H1 (cell line): ENCODE data around the gene DIAPH2. TPM values are rescaled to one million over a fixed set of nuclear protein-coding genes. Genes with fewer than 3 reads are reported as not detected.
A peak's percentile ranks its signal among the peaks of the same experiment; 100 is the strongest.

Experiments
- RAD21 ChIP-seq, 2 experiments: IDR thresholded peaks in 1 of 2; conservative IDR thresholded peaks in 1 of 2; 2 replicates each; pipeline ENCODE4 v1.6.1; 2011; ENCODE audit warnings: low read depth in 2 of 2, low read length in 2 of 2, improper control_type of control experiment in 1 of 2, inconsistent platforms in 1 of 2, mild to moderate bottlenecking in 1 of 2, moderate library complexity in 1 of 2
- RXRA ChIP-seq: IDR thresholded peaks from 2 replicates; pipeline ENCODE4 v1.6.1; 2011; ENCODE audit warnings: low read depth, mild to moderate bottlenecking, low read length, moderate library complexity; ENCODE audit not compliant: insufficient read depth
- SAP30 ChIP-seq: fragments of 300-600 bp; sonication (generic); IDR thresholded peaks from 2 replicates; pipeline ENCODE4 v1.7.1; 2012; ENCODE audit warnings: low read length, moderate library complexity, mild to moderate bottlenecking, inconsistent platforms; ENCODE audit not compliant: insufficient read depth, insufficient replicate concordance
- SUZ12 ChIP-seq: fragments of 200-600 bp; sonication (generic); IDR thresholded peaks from 2 replicates; pipeline ENCODE4 v1.6.1; 2012; ENCODE audit warnings: mild to moderate bottlenecking, inconsistent platforms, low read length, moderate library complexity, mixed read lengths
- polyA plus RNA-seq, 7 experiments: library from polyadenylated mRNA; depleted of rRNA in 3 of 7; stranded (reverse) in 5 of 7; unstranded in 2 of 7; fragments of >200 nt in 5 of 7; fragments of 200-250 nt in 2 of 7; gene quantifications; 1 replicate in 5 of 7; 2 replicates in 1 of 7; 4 replicates in 1 of 7; pipeline versions ENCODE4 v1.2.1 to v1.2.3, GENCODE V29; 2011 to 2013; ENCODE audit warnings: missing spikeins in 2 of 7, mixed read lengths in 2 of 7
- total RNA-seq: library from RNA; stranded (reverse); fragmentation: NEBNext Ultra II Directional; extraction: Animal tissue kit (Norgen Biotek cat#: 25700); gene quantifications from 2 replicates; pipeline ENCODE4 v1.2.1, GENCODE V29; 2021
- TF ChIP-seq, protein P1 (sequence below): fragments of 300-600 bp; sonication (generic); IDR thresholded peaks from 2 replicates; pipeline ENCODE4 v1.7.1; 2012; ENCODE audit warnings: low read length, moderate library complexity, mild to moderate bottlenecking, inconsistent platforms; ENCODE audit not compliant: insufficient replicate concordance
- TF ChIP-seq, protein P2 (sequence below): IDR thresholded peaks from 2 replicates; pipeline ENCODE4 v1.6.1; 2011; ENCODE audit warnings: low read depth, mild to moderate bottlenecking, low read length; ENCODE audit not compliant: insufficient read depth
- TF ChIP-seq, protein P3 (sequence below), 3 experiments: IDR thresholded peaks; 1 replicate in 2 of 3; 2 replicates in 1 of 3; pipeline versions ENCODE4 v1.5.1 to v1.6.1; 2011; ENCODE audit warnings: low read length in 3 of 3, mild to moderate bottlenecking in 3 of 3, inconsistent platforms in 2 of 3, low read depth in 1 of 3, moderate library complexity in 1 of 3; ENCODE audit not compliant: insufficient read depth in 1 of 3; ENCODE audit errors: control extremely low read depth in 1 of 3

Gene DIAPH2
- total and polyA plus RNA-seq, 2 of the 8 experiments (the other 6 are each of a cell fraction or from before 2014, with no cell fraction given) = 4.4 to 24.3 TPM

DNA sequence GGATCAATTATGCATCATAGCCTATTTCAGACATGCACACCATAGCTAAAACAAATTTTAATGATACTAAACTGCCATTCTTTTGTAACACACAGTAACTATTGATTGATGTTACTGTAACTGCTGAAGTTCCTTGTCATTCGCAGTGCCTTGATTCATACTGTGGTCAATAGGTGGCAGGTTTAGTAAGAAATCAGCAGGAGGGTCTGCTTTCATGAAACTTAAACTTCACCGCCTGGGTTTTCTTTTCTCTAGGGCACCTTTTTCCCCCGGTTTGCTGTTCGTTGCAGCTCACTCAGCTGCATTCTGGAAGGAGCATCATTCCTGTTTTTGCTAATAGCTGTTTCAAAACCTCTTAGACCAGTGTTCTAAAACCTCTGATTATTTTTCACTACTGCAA lies 287.2 kb downstream of the DIAPH2 start (continued):
- TF ChIP-seq, protein P1, sequence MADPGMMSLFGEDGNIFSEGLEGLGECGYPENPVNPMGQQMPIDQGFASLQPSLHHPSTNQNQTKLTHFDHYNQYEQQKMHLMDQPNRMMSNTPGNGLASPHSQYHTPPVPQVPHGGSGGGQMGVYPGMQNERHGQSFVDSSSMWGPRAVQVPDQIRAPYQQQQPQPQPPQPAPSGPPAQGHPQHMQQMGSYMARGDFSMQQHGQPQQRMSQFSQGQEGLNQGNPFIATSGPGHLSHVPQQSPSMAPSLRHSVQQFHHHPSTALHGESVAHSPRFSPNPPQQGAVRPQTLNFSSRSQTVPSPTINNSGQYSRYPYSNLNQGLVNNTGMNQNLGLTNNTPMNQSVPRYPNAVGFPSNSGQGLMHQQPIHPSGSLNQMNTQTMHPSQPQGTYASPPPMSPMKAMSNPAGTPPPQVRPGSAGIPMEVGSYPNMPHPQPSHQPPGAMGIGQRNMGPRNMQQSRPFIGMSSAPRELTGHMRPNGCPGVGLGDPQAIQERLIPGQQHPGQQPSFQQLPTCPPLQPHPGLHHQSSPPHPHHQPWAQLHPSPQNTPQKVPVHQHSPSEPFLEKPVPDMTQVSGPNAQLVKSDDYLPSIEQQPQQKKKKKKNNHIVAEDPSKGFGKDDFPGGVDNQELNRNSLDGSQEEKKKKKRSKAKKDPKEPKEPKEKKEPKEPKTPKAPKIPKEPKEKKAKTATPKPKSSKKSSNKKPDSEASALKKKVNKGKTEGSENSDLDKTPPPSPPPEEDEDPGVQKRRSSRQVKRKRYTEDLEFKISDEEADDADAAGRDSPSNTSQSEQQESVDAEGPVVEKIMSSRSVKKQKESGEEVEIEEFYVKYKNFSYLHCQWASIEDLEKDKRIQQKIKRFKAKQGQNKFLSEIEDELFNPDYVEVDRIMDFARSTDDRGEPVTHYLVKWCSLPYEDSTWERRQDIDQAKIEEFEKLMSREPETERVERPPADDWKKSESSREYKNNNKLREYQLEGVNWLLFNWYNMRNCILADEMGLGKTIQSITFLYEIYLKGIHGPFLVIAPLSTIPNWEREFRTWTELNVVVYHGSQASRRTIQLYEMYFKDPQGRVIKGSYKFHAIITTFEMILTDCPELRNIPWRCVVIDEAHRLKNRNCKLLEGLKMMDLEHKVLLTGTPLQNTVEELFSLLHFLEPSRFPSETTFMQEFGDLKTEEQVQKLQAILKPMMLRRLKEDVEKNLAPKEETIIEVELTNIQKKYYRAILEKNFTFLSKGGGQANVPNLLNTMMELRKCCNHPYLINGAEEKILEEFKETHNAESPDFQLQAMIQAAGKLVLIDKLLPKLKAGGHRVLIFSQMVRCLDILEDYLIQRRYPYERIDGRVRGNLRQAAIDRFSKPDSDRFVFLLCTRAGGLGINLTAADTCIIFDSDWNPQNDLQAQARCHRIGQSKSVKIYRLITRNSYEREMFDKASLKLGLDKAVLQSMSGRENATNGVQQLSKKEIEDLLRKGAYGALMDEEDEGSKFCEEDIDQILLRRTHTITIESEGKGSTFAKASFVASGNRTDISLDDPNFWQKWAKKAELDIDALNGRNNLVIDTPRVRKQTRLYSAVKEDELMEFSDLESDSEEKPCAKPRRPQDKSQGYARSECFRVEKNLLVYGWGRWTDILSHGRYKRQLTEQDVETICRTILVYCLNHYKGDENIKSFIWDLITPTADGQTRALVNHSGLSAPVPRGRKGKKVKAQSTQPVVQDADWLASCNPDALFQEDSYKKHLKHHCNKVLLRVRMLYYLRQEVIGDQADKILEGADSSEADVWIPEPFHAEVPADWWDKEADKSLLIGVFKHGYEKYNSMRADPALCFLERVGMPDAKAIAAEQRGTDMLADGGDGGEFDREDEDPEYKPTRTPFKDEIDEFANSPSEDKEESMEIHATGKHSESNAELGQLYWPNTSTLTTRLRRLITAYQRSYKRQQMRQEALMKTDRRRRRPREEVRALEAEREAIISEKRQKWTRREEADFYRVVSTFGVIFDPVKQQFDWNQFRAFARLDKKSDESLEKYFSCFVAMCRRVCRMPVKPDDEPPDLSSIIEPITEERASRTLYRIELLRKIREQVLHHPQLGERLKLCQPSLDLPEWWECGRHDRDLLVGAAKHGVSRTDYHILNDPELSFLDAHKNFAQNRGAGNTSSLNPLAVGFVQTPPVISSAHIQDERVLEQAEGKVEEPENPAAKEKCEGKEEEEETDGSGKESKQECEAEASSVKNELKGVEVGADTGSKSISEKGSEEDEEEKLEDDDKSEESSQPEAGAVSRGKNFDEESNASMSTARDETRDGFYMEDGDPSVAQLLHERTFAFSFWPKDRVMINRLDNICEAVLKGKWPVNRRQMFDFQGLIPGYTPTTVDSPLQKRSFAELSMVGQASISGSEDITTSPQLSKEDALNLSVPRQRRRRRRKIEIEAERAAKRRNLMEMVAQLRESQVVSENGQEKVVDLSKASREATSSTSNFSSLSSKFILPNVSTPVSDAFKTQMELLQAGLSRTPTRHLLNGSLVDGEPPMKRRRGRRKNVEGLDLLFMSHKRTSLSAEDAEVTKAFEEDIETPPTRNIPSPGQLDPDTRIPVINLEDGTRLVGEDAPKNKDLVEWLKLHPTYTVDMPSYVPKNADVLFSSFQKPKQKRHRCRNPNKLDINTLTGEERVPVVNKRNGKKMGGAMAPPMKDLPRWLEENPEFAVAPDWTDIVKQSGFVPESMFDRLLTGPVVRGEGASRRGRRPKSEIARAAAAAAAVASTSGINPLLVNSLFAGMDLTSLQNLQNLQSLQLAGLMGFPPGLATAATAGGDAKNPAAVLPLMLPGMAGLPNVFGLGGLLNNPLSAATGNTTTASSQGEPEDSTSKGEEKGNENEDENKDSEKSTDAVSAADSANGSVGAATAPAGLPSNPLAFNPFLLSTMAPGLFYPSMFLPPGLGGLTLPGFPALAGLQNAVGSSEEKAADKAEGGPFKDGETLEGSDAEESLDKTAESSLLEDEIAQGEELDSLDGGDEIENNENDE = peak; percentile 54
- TF ChIP-seq RXRA (no peak), SUZ12 (no peak), SAP30 (no peak), RAD21 (IDR thresholded peaks at IDR 0.05 in 1 of 2, conservative IDR thresholded peaks at IDR 0.05 in 1 of 2; ENCODE audit: low read depth in 2 of 2, low read length in 2 of 2) (peak; percentile 12 to 42; a peak in 2 of 4 replicates)
- TF ChIP-seq, protein P2, sequence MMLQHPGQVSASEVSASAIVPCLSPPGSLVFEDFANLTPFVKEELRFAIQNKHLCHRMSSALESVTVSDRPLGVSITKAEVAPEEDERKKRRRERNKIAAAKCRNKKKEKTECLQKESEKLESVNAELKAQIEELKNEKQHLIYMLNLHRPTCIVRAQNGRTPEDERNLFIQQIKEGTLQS = no peak
- TF ChIP-seq, protein P3, sequence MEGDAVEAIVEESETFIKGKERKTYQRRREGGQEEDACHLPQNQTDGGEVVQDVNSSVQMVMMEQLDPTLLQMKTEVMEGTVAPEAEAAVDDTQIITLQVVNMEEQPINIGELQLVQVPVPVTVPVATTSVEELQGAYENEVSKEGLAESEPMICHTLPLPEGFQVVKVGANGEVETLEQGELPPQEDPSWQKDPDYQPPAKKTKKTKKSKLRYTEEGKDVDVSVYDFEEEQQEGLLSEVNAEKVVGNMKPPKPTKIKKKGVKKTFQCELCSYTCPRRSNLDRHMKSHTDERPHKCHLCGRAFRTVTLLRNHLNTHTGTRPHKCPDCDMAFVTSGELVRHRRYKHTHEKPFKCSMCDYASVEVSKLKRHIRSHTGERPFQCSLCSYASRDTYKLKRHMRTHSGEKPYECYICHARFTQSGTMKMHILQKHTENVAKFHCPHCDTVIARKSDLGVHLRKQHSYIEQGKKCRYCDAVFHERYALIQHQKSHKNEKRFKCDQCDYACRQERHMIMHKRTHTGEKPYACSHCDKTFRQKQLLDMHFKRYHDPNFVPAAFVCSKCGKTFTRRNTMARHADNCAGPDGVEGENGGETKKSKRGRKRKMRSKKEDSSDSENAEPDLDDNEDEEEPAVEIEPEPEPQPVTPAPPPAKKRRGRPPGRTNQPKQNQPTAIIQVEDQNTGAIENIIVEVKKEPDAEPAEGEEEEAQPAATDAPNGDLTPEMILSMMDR (IDR thresholded peaks at IDR 0.05; ENCODE audit: control extremely low read depth in 1 of 3, insufficient read depth in 1 of 3, low read depth in 1 of 3, low read length in 3 of 3) = peak in 1 of 3 experiments; percentile 19; a peak in 1 of 4 replicates
